Astrocyte of the hippocampus (primary cell): Measurements from ENCODE around the gene PMVK.
"Not testable (repeated sequence)": the region's sequence is repeated elsewhere in the genome, so short reads cannot be mapped to it uniquely, and the experiment has no call there.

Experiments
- DNase-seq: peaks from one replicate; pipeline ENCODE4 v3.0.0; 2011; ENCODE audit warnings: low read depth, low spot score

The PMVK gene

DNA sequence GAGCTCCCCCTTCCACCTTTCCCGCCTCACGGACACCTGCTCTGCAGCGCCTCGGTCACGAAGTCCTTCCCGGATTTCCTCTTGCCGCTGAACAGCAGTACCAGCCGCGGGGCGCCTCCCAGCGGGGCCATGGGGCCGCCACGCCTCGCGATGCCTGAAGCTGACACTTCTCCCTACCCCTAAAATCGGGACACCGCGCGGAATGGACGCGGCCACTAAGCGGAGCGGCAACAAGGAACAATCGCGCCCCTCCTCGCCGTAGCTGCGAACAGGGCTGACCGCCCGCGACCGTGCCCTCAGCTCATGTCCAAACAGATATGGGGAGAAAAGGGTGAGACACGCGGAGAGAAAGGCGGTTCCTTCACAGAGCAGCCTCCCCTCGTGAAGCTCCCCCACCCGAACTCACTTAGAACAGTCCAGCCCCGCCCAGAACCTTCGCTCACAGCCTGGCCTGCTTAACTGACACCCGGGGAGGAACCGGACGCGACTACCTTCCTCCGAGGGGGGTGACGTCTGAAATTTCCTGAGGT is at the start of gene PMVK:
TSS of gene PMVK (minus strand) at position 165 of the 530 bp plus-strand sequence. CDS start at position 131, 34 bp downstream.
- DNase-seq: peak; percentile 97

DNA sequence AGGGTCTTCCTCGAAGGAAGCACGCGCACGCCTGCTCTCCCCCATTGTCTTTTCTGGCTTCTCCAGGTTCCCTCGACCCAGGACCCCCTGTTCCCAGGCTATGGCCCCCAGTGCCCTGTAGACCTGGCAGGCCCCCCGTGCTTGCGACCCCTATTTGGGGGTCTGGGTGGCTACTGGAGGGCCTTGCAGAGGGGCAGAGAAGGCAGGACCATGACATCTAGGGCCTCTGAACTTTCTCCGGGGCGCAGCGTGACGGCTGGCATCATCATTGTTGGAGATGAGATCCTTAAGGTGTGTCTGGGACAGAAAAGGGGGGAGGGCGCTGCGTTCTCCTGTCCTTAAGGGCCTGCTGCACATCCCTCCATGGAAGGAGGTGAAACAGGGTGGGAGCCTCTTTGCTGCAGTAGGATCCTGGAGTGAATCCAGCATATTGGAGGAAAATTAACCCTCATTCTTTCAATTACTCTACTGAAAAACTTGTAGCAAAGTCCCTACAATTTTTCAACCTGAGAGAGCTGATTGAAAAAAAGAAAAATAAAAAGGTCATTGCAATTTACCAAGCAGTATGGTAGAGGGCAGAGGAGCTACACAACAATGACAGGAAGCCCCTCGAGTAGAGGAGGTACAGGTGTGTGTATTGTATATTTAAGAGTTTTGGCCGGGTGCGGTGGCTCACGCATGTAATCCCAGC is 47.4 kb upstream of the PMVK start:
- no peak for DNase-seq

DNA sequence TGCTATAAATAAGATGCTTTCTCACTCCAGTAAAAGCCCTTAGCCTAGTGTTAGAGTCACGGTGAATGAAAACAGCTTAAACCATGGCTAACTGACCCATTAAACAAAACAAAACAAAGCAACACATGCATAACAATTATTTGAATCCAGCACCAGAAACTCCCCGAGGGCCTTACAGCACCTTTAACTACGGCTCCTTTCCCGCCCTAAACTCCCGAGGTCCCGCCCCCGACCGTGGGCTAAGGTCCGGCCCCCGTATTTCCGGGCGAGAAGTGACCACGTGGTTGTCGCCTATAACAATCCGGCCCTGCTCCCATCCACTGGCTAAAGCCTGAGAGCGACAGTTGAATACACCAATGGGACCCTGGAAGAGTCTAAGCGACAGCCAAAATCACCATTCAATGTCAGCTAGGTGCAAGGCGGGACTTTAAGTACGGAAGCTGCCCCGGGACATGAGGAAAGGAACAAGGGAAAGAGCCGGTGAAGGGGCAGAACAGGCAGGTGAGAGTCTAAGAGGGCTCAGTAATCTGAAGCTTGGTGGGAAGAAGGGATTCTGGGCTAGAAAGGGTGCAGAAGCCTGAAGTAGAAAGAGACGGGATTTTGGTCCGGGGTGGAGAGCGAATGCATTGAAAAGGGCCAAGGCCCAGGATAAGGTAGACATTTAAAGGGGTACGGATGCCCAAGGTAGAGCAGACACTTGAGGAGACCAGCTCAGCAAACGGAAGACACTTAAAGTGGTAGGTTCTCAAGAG is 46.6 kb upstream of the PMVK start, which contains the start of gene FLAD1:
TSS of gene FLAD1 (plus strand) at position 448 of the 752 bp plus-strand sequence. CDS start 351 bp downstream, outside the sequence.
- DNase-seq: peak; percentile 99

DNA sequence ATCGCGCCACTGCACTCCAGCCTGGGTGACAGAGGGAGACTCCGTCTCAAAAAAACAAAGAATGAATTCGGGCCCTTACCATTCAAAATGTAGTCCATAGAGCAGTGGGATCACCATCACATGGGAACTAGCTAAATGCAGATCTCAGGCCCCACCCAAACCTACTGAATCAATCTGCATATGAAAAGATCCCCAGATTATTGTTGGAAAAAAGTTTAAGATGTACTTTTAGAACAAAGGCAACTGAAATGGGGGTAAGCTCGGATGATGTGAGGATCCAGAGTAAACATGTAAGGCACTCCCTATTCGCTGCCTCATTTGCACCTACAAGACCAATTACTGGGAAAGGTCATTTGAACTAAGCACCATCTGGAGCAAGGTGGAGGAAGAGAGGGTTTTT is 45.8 kb upstream of the PMVK start:
- DNase-seq: no peak

DNA sequence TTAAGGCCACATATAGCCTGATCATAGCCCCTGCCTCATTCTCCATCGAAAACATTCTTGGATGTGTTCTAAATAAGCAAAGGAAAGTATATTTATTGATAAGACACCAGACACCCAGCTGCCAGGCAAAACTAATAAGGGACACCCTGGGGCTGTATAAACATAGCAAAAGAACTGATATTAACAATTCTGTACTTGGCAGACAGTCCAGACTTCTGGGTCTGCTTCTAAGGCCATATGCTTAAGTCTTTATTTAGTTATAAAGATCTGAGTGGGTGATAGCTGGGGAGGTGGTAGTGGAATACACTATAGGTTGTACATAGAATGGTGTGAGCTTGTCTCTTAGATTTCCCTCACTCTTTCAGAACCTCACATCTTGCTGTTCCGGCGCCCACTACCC is 41.8 kb upstream of the PMVK start:
- no peak for DNase-seq

DNA sequence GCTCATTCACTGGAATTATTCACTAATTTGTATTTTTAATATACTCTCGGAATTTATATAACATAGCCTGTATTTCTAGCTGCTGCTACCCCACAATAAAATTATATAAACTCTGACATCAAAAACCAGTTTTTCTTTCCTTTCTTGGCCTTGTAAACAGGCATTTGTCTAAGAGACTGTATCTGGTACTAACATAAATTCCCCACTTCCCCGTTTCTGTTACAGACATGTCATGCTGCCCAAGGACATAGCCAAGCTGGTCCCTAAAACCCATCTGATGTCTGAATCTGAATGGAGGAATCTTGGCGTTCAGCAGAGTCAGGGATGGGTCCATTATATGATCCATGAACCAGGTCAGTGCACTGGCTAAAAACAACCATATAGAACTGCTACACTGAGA is 41.2 kb upstream of the PMVK start:
- DNase-seq: not testable (repeated sequence)

DNA sequence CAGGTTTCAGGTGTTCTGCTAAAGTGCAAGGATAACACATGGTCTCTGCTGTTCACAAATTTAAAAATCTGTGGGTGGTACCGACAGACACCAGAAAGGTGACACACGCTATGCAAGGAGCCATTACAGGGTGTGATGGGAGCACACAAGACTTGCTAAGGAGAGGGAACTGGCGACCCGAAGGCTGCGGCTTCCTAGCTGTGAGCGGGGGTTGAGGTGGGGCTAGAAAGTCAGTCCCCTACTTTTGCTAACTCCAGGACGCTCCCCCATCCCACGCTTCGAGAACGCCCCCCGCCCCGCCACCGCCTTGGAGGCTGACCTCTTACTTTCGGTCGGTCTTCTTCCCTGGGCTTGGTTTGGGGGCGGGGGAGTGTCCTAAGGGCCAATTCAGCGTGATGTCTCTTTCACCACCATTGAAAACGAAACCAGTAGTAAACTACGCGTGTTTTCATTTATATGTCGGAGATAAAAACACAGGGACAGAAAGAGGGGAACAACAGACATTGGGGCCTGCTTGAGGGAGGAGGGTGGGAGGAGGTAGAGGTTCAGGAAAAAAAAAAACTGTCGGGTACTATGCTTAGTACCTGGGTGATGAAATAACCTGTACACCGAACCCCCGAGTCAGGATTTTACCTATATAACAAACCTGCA is 39.0 kb upstream of the PMVK start:
- peak; percentile 67 for DNase-seq

DNA sequence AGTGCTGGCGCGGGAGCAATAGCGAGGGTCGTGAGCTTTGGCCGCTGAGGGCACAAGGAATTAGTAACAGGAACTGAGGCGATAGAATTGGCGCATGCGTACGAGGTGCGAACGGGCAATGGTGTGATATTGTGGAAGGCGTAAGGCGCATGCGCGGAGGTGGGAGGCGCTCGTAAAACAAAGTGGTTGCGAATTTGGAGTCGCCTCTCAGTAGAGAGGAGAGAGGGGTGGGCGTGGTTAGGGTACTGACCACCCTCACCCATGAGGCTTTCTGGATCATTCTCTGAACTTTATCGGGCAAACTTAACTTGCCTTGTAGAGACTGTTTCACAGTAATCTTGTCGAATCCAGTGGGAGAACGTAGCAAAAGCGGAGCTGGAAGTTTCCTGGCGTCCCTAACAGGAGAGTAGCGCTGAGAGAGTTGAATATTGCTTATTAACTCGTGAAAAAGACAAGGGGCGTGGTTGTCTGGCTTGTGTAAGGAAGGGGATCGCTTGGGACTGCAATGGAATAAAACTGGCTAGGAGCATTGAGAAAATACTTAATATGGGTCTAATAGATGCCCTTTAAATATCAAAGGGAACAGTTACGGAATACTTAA is 38.4 kb upstream of the PMVK start:
- DNase-seq: peak; percentile 98

DNA sequence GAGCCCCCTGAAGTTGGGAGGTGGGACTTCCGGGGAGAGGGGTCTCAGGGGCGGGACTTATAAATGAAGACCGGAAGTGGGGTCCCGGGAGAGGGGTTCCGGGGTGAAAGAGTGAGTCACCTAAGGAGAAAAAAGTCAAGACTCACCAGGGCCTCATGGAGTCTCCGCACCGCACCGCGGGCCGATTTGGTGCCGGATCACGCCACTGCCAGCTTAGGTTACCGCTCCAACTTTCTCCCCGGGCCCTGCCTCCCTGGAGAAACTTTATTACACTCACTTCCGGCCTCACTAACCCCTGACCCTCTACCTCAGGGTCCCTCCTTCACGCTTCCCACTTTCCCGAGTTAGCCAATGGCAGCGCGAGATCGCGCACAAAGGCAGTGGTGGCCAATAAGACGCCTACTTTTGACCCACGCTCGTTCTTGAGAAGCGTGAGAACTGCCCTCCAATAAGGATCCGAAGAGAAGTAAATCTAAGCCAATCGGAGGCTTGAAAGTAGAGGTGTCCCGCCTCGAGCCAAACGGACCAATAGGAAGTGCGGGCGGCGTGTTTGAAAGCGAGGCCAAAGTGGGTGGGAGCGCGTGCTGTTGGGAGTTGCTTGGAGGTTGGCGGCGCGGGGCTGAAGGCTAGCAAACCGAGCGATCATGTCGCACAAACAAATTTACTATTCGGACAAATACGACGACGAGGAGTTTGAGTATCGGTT is 37.7 kb upstream of the PMVK start, which contains the start of gene CKS1B:
TSS of gene CKS1B (plus strand) at position 580 of the 706 bp plus-strand sequence. CDS start at position 645, 65 bp downstream.
- DNase-seq: peak; percentile 100

DNA sequence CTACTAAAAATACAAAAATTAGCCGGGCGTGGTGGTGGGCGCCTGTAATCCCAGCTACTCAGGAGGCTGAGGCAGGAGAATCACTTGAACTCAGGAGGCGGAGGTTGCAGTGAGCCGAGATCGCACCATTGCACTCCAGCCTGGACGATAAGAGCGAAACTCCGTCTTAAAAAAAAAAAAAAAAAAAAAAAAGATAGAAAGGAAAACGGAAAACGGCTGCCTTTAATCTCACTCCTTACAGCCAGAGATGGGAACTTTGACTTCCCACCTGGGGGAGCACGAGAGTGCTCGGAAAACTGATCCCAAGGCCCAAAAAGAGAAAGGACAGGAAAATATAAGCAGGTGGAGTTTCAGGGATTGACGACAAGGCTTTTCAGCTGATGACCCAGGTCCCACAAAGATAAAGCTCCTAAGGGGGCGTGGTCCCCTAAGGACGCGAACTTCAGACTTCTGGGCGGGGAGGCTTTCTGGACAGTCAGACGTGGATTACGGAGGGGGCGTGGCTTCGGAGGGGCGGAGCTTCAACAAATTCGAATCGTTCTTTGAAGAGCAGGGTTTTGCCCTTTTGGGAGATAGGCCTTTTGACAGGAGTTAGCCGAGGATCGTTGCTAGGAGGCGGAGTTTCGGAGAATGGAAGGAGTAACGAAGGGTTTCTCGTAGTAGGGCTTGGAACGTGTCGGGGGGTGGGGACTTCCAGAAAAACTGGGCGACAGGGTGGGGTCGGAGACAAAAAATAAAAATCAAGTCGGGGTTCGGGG is 37.0 kb upstream of the PMVK start:
- peak; percentile 97 for DNase-seq

DNA sequence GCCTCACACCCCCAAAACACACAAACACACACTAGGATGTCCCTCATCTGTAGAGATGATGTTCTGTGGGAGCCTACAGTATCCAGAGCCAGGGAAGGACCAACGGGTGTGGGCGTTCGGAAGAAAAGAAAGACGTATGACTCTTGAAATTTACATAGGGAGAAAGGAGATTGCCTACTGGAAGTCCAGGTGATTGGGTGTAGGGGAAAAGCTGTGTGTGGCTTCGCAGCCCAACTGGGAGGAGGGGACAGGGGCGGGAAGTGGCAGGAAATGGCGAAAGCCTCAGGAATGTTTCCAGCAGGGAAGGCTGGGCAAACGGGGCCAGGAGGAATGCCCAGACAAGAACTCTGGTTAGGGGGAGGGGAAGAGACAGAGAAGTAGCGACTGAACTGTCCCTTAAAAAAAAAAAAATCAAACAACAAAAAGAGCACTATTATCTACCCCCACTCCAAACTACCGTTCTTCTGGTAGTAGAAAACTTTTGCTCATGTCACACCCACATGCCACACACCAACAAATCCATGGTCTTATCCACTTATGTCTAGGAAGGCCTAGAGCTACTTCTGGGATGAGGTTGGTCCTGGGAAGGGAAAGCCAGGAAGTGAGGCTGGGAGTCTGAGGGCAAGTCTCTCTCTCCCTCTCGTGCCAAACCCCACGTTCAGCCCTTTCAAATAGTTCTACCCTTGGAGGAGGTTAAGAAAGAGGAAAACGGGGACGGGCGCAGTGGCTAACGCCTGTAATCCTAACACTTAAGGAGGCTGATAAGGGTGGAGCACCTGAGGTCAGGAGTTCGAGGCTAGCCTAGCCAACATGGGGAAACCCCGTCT is 36.2 kb upstream of the PMVK start:
- peak; percentile 97 for DNase-seq

DNA sequence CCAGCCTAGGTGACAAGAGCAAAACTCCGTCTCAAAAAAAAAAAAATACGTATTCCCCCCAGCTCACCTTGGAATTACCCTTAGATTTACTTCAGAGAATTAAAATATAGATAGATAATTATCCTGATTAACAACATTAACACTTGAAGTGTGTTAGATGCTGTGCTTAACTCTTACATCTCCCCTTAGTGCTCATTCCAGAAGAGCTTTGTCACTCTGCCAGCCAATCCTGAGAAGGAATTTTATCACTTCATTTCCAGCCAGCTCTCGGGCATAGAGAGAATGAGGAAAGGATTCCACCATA is 35.6 kb upstream of the PMVK start:
- DNase-seq: no peak

DNA sequence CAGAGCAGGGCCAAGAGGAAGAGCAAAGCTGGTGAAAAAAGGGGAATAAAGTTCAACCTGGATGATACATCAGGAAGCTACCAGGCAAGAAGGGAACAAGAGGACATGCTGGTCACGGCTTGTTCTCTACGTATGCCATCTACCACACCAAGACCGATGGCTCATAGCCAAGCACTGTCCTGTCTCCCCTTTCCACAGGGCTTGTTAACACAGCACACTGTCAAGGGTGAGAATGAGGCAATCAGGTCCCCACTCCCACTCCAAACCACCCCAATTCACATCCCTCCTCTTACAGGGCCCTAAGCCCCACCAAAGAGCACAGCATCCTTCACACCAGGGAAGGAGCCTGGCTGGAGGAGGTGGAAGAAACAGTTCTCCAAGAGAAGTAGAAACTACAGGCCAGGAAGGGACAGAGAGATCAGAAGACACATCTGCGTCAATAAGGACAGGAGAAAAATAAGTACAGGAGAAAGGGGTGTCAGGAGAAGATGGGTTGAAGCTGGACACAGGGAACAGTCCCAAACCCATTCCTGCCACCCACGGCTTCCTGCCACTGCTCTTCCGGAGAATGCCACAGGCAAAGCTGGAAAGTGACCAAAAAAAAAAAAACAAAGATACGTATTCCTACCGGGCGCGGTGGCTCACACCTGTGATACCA is 35.0 kb upstream of the PMVK start:
- no peak for DNase-seq

DNA sequence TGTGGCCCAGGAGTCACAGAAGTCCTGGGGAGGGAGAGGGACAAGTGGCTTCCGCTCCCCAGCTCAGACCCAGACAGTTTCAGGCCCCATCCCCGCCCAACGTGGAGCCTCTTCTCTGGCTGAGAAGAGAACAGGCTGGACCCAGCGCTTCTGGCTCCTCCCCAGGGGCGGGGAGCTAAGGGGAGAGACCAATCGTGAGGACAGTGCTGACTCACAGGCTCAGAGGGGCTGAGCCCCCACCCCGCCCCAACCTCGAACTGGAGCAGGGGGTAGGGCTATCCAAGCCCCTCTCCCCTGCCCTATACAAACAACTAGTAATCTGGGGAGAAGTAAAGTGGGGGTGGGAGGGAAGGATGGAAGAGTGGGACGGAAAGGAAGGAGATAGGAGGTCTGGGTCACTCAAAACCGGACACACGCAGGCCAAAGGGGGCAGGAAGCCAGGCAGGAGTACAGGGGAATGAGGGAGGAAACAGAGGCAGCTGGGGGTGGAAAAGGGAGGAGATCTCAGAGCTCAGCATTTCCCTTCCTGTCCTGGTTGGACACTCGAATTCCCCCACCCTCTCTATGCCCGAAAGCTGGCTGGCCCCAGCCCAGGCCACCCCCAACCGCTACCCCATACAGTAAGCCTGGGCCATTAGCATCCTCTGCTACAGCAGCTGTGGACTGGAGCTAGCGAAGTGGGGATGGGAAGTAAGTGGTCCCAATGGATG is 34.3 kb upstream of the PMVK start, which contains the start of gene SHC1:
TSS of gene SHC1 (minus strand) at position 117 of the 710 bp plus-strand sequence. CDS start 221 bp downstream, outside the sequence.
- DNase-seq: peak; percentile 96

DNA sequence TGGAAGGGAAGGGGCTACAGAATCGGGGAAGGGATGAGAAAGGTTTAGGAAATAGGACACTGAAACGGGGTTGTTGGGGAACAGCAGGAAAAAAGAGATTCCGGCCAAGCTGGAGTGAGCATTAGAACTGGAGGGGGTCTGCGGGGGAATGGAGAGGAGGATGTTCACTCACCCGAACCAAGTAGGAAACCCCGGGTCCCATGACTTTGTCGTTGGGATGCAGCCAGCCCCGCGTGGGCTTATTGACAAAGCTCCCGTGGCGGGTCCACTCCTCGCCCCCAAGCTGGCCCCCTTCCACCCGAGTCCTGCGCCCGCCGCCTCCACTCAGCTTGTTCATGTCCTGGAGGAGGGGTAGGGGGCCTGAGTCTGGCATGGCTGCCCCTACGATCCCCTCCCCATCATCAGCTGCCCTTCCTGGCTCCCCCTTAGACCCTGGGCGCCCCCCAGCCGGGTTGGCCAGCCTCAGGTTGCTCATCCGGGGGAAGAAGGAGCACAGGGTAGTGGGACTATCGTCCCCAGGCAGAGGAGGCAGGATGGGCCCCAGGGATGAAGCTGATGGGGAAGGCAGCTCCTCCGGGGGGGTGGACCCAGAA is 33.4 kb upstream of the PMVK start:
- DNase-seq: peak; percentile 22

DNA sequence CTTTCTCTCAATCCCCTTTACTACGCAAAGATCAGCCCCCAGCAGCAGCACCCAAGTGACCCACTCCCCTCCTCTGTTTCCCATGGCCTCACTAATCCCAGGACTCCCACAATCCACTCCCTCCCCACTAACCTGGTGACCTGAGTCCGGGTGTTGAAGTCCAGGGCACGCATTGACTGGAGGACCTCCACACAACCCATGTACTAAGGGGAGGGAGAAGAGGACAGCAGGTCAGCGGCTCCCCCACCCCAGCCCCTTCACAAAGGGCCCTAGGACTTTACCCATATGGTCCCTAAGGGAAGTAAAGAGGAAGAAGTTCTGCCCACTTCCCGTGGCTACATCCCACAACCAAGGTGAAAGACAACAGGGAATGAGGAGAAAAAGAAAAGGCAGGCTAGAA is 32.7 kb upstream of the PMVK start:
- DNase-seq: no peak

DNA sequence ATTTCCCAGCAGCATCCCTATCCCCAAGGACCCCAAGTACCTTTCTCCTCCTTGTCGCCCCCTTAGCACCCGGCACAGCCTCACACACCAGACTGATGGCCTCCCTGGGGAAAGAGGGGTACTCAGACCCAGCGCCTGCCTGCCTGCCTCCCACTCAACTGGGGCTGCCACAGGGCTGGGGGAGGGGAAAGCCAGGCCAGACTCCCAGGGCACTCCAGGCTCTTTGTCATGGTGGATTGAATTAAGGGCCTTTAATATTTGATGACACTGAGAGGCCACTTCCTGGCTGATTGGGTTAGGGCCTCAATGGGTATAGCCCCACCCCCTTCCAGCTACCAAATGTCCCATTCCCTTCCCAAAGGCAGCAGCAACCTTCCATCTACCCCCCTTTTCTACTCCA is 32.2 kb upstream of the PMVK start:
- no peak for DNase-seq
